Calu3 (cell line): ENCODE results near the gene FXYD1. TPM values are rescaled to one million over a fixed set of nuclear protein-coding genes. Genes with fewer than 3 reads are reported as not detected.
A peak's percentile ranks its signal among the peaks of the same experiment; 100 is the strongest.

Experiments used
- BruUV-seq: library from RNA; stranded (reverse); fragments of 400-500 nt; replicated peaks from 2 replicates; lab custom pipeline; 2021; lab: Mats Ljungman, UMichigan
- CTCF ChIA-PET: fragments of 300-600 bp; sonication (Branson Sonifier 250); formaldehyde crosslinking; loops from one replicate; lab custom pipeline; 2022; ENCODE audit warnings: antibody characterized with exemption; lab: Charles Lee
- DNase-seq: peaks from one replicate; pipeline ENCODE4 v3.0.0; 2022
- H3K27ac Mint-ChIP-seq: one replicate; pipeline ENCODE4 v1.8.0; 2022; ENCODE audit warnings: mixed read lengths; ENCODE audit not compliant: unreplicated experiment
- H3K27me3 Mint-ChIP-seq: one replicate; pipeline ENCODE4 v1.8.0; 2022; ENCODE audit warnings: mixed read lengths; ENCODE audit not compliant: unreplicated experiment
- H3K36me3 Mint-ChIP-seq: one replicate; pipeline ENCODE4 v1.8.0; 2022; ENCODE audit warnings: mild to moderate bottlenecking, moderate library complexity, mixed read lengths; ENCODE audit not compliant: insufficient read depth, unreplicated experiment
- H3K4me1 Mint-ChIP-seq: one replicate; pipeline ENCODE4 v1.8.0; 2022; ENCODE audit warnings: mild to moderate bottlenecking, low read depth, mixed read lengths; ENCODE audit not compliant: unreplicated experiment
- H3K4me3 Mint-ChIP-seq: one replicate; pipeline ENCODE4 v1.8.0; 2022; ENCODE audit warnings: mild to moderate bottlenecking, low read depth, moderate library complexity, mixed read lengths; ENCODE audit not compliant: unreplicated experiment
- H3K9me3 Mint-ChIP-seq: one replicate; pipeline ENCODE4 v1.8.0; 2022; ENCODE audit warnings: low read depth, mixed read lengths; ENCODE audit not compliant: unreplicated experiment
- intact Hi-C: fragments of 100-400 bp; cut with micrococcal nuclease; formaldehyde crosslinking; loops from one replicate; pipeline ENCODE4 v1.10.0; 2022; ENCODE audit not compliant: unreplicated experiment
- total RNA-seq: library from RNA; stranded (reverse); gene quantifications from 2 replicates; pipeline ENCODE4 v1.2.3, GENCODE V29; 2022
- TF ChIP-seq, protein P1 (sequence below): fragments of 200-600 bp; IDR thresholded peaks from one replicate; pipeline ENCODE4 v1.8.0; 2022; ENCODE audit warnings: antibody characterized with exemption; ENCODE audit not compliant: unreplicated experiment

FXYD1 gene
- total RNA-seq, 1 experiment from 2014 or later: 1.6 TPM

- H3K36me3 Mint-ChIP-seq: peaks cover 9% of the 10 kb centered on the region
- peaks cover 49% of the 10 kb centered on the region for H3K4me1 Mint-ChIP-seq
- TF ChIP-seq, protein P1, sequence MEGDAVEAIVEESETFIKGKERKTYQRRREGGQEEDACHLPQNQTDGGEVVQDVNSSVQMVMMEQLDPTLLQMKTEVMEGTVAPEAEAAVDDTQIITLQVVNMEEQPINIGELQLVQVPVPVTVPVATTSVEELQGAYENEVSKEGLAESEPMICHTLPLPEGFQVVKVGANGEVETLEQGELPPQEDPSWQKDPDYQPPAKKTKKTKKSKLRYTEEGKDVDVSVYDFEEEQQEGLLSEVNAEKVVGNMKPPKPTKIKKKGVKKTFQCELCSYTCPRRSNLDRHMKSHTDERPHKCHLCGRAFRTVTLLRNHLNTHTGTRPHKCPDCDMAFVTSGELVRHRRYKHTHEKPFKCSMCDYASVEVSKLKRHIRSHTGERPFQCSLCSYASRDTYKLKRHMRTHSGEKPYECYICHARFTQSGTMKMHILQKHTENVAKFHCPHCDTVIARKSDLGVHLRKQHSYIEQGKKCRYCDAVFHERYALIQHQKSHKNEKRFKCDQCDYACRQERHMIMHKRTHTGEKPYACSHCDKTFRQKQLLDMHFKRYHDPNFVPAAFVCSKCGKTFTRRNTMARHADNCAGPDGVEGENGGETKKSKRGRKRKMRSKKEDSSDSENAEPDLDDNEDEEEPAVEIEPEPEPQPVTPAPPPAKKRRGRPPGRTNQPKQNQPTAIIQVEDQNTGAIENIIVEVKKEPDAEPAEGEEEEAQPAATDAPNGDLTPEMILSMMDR: no peak
- H3K9me3 Mint-ChIP-seq: no peaks in the 10 kb centered on the region
- CTCF ChIA-PET: interaction anchor here (0.6 kb wide), 1 partner anchor 26 kb away, joined by 4 read pairs; no protein-coding TSS in a partner anchor
- intact Hi-C loops: no loop called here
- no peaks in the 10 kb centered on the region for H3K27me3 Mint-ChIP-seq
- H3K27ac Mint-ChIP-seq: no peak overlapping the region
- no peak overlapping the region for H3K4me3 Mint-ChIP-seq
- BruUV-seq: no TSS peak
- no peak for DNase-seq
These were observed 45.2 kb upstream of the FXYD1 start for GRCh38 chr19:35093430-35093829.

DNA sequence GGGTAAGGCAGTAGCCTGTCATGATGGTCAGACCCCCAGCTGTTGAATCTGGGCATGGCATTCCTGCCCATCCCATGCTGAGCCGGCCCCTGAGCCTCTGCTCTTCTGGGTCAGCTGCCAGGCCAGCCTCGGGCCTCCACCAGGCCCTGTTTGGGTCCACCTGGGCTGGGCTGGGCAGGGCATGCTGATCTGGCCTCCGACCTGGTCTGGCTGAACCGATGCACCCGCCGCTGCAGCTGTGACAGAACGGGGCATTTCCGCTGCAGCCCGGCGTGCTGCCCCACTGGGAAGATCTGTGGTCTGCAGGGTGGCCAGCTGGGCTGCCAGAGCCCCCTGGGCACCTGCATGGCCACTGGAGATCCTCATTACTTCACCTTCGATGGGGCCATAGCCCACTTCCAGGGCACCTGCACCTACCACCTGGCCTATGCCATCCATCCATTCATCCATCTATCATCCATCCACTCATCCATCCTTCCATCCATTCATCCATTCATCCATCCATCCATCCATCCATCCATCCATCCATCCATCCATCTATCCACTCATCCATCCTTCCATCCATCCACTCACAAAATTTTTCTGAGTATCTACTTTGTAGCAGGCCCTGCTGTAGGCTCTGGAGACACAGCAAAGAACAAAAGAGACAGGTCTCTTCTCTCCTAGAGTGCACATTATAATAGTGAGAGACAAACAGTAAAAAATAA is 44.5 kb upstream of the FXYD1 start:
- Mint-ChIP-seq H3K4me3 (no peak overlapping the region), H3K27ac (no peak overlapping the region), H3K4me1 (peaks cover 42% of the 10 kb centered on the region), H3K9me3 (no peaks in the 10 kb centered on the region), H3K36me3 (peaks cover 9% of the 10 kb centered on the region), H3K27me3 (no peaks in the 10 kb centered on the region)
- intact Hi-C loops: no loop called here
- TF ChIP-seq, protein P1: no peak
- no peak for DNase-seq
- BruUV-seq: no TSS peak
- CTCF ChIA-PET: no interaction called here

- no peaks in the 10 kb centered on the region for H3K27me3 Mint-ChIP-seq
- TF ChIP-seq, protein P1: no peak
- no peaks in the 10 kb centered on the region for H3K9me3 Mint-ChIP-seq
- no peak overlapping the region for H3K4me3 Mint-ChIP-seq
- intact Hi-C loops: no loop called here
- peaks cover 9% of the 10 kb centered on the region for H3K36me3 Mint-ChIP-seq
- no peak overlapping the region for H3K27ac Mint-ChIP-seq
- DNase-seq: no peak
- BruUV-seq: no TSS peak
- H3K4me1 Mint-ChIP-seq: peaks cover 36% of the 10 kb centered on the region
- CTCF ChIA-PET: no interaction called here
These were observed 44.0 kb upstream of the FXYD1 start for GRCh38 chr19:35094656-35095055.

GRCh38 chr19:35095667-35096368 is 42.8 kb upstream of the FXYD1 start:
- Mint-ChIP-seq H3K27ac (peak overlapping the region; percentile 13), H3K4me1 (peaks cover 33% of the 10 kb centered on the region), H3K9me3 (no peaks in the 10 kb centered on the region), H3K27me3 (no peaks in the 10 kb centered on the region), H3K4me3 (no peak overlapping the region), H3K36me3 (no peaks in the 10 kb centered on the region)
- CTCF ChIA-PET: interaction anchor here (0.9 kb wide), 1 partner anchor 15 kb away, joined by 4 read pairs; no protein-coding TSS in a partner anchor
- no TSS peak for BruUV-seq
- DNase-seq: no peak
- TF ChIP-seq, protein P1: no peak
- intact Hi-C loops: no loop called here
